ENCODE measurements around the gene RAX2. TPM values are rescaled to one million over a fixed set of nuclear protein-coding genes. Genes with fewer than 3 reads are reported as not detected.
"Not testable (repeated sequence)": the region's sequence is repeated elsewhere in the genome, so short reads cannot be mapped to it uniquely, and the experiment has no call there.

RAX2 gene
- total RNA-seq, 4 donors from 2014 or later: not detected

DNA sequence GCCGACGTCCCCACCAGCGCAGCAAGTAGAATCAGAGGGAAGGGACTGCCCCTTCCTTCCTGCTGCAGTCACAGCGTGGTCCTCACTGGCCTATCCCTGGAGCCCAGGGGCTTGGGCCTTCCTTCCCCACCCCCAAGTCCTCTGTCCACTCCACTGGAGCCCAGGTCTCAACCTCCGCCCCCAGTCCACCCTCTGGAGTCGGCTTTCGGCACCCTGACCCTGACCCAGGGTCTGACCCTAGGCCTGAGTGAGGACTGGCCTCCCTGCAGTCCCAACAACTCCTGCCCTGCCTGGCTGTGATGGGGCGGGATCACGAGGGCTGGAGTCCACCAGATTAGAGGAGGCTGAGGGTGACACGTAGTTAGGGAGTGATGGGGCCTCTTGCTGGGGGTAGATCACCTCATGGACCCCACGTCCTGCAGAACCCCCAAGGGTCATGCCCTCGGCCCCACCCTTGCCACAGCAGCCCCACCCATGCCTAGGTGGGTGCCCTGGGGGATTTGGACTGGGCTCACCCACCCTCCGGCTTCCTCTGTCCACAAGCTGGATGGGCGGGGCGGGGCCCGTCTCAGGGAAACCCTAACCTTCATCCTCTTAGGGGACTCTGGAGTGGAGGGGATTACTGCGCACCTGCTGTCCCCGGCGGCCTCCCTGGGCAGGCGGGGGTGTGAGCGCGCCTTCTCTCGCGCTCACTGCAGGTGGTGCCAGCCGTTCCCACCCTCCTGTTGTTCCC is 3.8 kb downstream of the RAX2 start:
- TF ChIP-seq POLR2AphosphoS5 (IDR thresholded peaks at IDR 0.05) (no peak), POLR2A (IDR thresholded peaks at IDR 0.05; ENCODE audit: low read depth) (no peak), EP300 (IDR thresholded peaks at IDR 0.05) (no peak)
- TF ChIP-seq, protein P1, sequence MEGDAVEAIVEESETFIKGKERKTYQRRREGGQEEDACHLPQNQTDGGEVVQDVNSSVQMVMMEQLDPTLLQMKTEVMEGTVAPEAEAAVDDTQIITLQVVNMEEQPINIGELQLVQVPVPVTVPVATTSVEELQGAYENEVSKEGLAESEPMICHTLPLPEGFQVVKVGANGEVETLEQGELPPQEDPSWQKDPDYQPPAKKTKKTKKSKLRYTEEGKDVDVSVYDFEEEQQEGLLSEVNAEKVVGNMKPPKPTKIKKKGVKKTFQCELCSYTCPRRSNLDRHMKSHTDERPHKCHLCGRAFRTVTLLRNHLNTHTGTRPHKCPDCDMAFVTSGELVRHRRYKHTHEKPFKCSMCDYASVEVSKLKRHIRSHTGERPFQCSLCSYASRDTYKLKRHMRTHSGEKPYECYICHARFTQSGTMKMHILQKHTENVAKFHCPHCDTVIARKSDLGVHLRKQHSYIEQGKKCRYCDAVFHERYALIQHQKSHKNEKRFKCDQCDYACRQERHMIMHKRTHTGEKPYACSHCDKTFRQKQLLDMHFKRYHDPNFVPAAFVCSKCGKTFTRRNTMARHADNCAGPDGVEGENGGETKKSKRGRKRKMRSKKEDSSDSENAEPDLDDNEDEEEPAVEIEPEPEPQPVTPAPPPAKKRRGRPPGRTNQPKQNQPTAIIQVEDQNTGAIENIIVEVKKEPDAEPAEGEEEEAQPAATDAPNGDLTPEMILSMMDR (IDR thresholded peaks at IDR 0.05): no peak
- Histone ChIP-seq H3K36me3 (peaks cover 32 to 52% (median 46%) of the 10 kb centered on the region in 4 donors), H3K27ac (replicated peaks in 1 of 4) (no peak overlapping the region), H3K9me3 (no peaks in the 10 kb centered on the region), H3K4me1 (peaks cover 5 to 17% (median 8%) of the 10 kb centered on the region in 4 donors), H3K4me3 (no peak overlapping the region), H3K27me3 (peaks cover 0 to 18% (median 0%) of the 10 kb centered on the region in 4 donors)
- DNase-seq (ENCODE audit: extremely low spot score): no peak
- intact Hi-C loops (cut with DNase I): loop anchor here (10.0 kb wide), 1 partner anchor 207 kb away; the partner anchor contains the start of gene DAPK3
- 90% methylated on average over 16 of the region's 25 CpGs for WGBS

DNA sequence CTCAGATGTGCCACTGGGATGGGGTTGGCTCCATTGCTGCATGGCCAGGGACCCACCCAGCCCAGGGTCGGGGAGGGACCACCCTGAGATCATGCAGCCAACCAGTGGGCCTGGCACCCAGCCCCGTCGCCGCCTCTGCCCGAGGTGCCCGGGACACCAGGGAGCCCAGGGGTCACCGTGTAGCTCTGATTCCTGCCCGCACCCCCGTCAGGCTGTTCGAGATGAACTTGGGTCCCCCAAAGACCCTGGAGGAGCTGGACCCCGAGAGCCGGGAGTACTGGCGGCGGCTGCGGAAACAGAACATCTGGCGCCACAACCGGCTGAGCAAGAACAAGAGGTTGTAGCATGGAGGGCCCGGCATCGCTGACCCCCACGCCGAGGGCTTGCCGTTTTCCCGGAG is 5.0 kb downstream of the RAX2 start:
- intact Hi-C loops (cut with DNase I): loop anchor here (10.0 kb wide), 1 partner anchor 208 kb away; the partner anchor contains the start of gene DAPK3
- 85% methylated on average over 15 of the region's 23 CpGs for WGBS
- peaks cover 0 to 16% (median 0%) of the 10 kb centered on the region in 4 donors for H3K27me3 ChIP-seq

DNA sequence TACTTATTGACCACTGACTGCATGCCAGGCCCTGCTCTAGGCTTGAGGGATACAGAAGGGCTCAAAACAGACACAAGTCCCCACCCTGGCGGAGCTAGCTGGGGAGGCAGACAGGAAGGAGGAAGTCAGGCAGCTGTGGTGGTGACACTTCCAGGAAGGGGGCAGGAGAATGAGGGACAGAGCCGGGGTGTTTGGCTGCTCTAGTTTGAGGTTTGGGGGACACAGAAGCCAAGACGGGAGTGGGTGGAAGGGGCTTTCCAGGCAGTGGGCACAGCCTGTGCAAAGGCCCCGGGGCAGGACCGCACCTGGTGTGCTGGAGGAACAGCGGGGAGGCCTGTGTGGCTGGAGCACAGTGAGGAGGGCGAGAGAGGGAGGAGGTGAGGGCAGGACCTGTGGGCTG is 5.5 kb downstream of the RAX2 start:
- Histone ChIP-seq H3K9me3 (no peaks in the 10 kb centered on the region), H3K4me1 (peaks cover 11 to 22% (median 19%) of the 10 kb centered on the region in 4 donors), H3K4me3 (no peak overlapping the region), H3K27me3 (peaks cover 0 to 10% (median 0%) of the 10 kb centered on the region in 4 donors), H3K36me3 (peaks cover 32 to 52% (median 46%) of the 10 kb centered on the region in 4 donors), H3K27ac (replicated peaks in 1 of 4) (no peak overlapping the region)
- WGBS: 96% methylated on average over 4 of the region's 7 CpGs
- TF ChIP-seq, protein P1 (IDR thresholded peaks at IDR 0.05): no peak
- TF ChIP-seq POLR2A (IDR thresholded peaks at IDR 0.05; ENCODE audit: low read depth) (no peak), EP300 (IDR thresholded peaks at IDR 0.05) (no peak), POLR2AphosphoS5 (IDR thresholded peaks at IDR 0.05) (no peak)
- intact Hi-C loops (cut with DNase I): loop anchor here (10.0 kb wide), 1 partner anchor 208 kb away; the partner anchor contains the start of gene DAPK3
- DNase-seq (ENCODE audit: extremely low spot score): no peak

More for the DNA sequence above, 5.0 kb downstream of the RAX2 start:
- Histone ChIP-seq H3K4me1 (peaks cover 8 to 22% (median 14%) of the 10 kb centered on the region in 4 donors), H3K9me3 (no peaks in the 10 kb centered on the region), H3K27ac (replicated peaks in 1 of 4) (no peak overlapping the region), H3K36me3 (peaks cover 32 to 52% (median 46%) of the 10 kb centered on the region in 4 donors), H3K4me3 (no peak overlapping the region)
- no peak for TF ChIP-seq POLR2A (IDR thresholded peaks at IDR 0.05; ENCODE audit: low read depth)
- TF ChIP-seq POLR2AphosphoS5 (IDR thresholded peaks at IDR 0.05): no peak
- TF ChIP-seq EP300 (IDR thresholded peaks at IDR 0.05): no peak
- TF ChIP-seq, protein P1 (IDR thresholded peaks at IDR 0.05): no peak
- no peak for DNase-seq (ENCODE audit: extremely low spot score)

DNA sequence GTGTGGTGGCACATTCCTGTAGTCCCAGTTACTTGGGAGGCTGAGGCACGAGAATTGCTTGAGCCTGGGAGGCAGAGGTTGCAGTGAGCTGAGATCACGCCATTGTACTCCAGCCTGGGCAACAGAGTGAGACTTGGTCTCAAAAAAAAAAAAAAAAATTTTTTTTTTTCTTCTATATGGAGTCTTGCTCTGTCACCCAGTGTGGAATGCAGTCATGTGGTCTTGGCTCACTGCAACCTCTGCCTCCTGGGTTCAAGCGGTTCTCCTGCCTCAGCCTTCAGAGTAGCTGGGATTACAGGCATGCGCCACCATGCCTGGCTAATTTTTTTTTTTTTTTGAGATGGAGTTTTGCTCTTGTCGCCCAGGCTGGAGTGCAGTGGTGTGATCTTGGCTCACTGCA is 6.3 kb downstream of the RAX2 start:
- peaks cover 32 to 52% (median 46%) of the 10 kb centered on the region in 4 donors for H3K36me3 ChIP-seq
- H3K4me3 ChIP-seq; H3K27ac ChIP-seq (replicated peaks in 1 of 4); H3K27me3 ChIP-seq; DNase-seq (ENCODE audit: extremely low spot score); H3K9me3 ChIP-seq: not testable (repeated sequence)
- H3K4me1 ChIP-seq: peaks cover 13 to 26% (median 23%) of the 10 kb centered on the region in 4 donors
- intact Hi-C loops (cut with DNase I): loop anchor here (10.0 kb wide), 1 partner anchor 209 kb away; the partner anchor contains the start of gene DAPK3
- WGBS: 96% methylated on average over 5 of the region's 5 CpGs

DNA sequence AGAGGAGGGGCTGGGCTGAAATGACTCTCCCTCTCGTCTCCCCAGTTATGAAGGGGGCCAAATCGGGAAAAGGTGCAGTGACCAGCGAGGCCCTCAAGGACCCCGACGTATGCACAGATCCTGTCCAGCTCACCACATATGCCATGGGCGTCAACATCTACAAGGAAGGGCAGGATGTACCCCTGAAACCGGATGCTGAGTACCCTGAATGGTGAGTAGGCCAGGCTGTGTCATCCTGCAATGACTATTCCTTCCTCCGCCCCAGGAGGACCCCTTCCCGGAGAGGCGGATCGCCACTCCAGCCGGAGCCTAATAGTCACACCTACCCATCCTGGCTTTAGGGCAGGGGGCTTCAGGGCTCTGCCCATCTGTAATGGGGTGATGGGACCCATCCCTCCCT is 6.9 kb downstream of the RAX2 start:
- no peak for DNase-seq (ENCODE audit: extremely low spot score)

More for the DNA sequence above, 6.9 kb downstream of the RAX2 start:
- H3K9me3 ChIP-seq: no peaks in the 10 kb centered on the region
- no peak overlapping the region for H3K4me3 ChIP-seq
- intact Hi-C loops (cut with DNase I): loop anchor here (10.0 kb wide), 1 partner anchor 210 kb away; the partner anchor contains the start of gene DAPK3
- WGBS: 93% methylated on average over 10 of the region's 12 CpGs
- H3K36me3 ChIP-seq: peaks cover 32 to 52% (median 46%) of the 10 kb centered on the region in 4 donors
- peaks cover 20 to 32% (median 29%) of the 10 kb centered on the region in 4 donors for H3K4me1 ChIP-seq
- no peaks in the 10 kb centered on the region for H3K27me3 ChIP-seq
- no peak for TF ChIP-seq EP300 (IDR thresholded peaks at IDR 0.05)
- TF ChIP-seq, protein P1 (IDR thresholded peaks at IDR 0.05): no peak
- no peak for TF ChIP-seq POLR2AphosphoS5 (IDR thresholded peaks at IDR 0.05)
- no peak for TF ChIP-seq POLR2A (IDR thresholded peaks at IDR 0.05; ENCODE audit: low read depth)
- H3K27ac ChIP-seq (replicated peaks in 1 of 4): no peak overlapping the region
